ENCODE measurements around the gene PPM1A. TPM values are rescaled to one million over a fixed set of nuclear protein-coding genes. Genes with fewer than 3 reads are reported as not detected.

Gene PPM1A
- polyA plus RNA-seq, 3 donors, result 18.4 to 34.1 (median 21.5) TPM

GRCh38 chr14:60323199-60323896, 74.3 kb downstream of the PPM1A start:
- H3K36me3 Mint-ChIP-seq, result peaks cover 0 to 2% of the 10 kb centered on the region in 2 donors
- H2AFZ ChIP-seq (ENCODE audit: insufficient read depth, low read depth, low read length, poor library complexity, severe bottlenecking), result no peak overlapping the region
- H3K4me3 ChIP-seq (replicated peaks in 1 of 3; ENCODE audit: low read depth in 2 of 3, low read length in 3 of 3), result no peak overlapping the region
- no peak for DNase-seq
- H3K4me1 ChIP-seq (ENCODE audit: control insufficient read depth in 1 of 2, insufficient read depth in 2 of 2, low read length in 2 of 2), result peaks cover 8 to 10% of the 10 kb centered on the region in 2 donors
- peaks cover 0 to 10% of the 10 kb centered on the region in 2 donors for H3K9me3 ChIP-seq (replicated peaks in 1 of 2; ENCODE audit: control insufficient read depth in 1 of 2, insufficient read depth in 1 of 2, low read length in 2 of 2)
- intact Hi-C loops (cut with micrococcal nuclease), result no loop called here
- no peak overlapping the region for H3K27ac ChIP-seq (ENCODE audit: low read depth in 1 of 2, low read length in 2 of 2)
- H3K9ac ChIP-seq (ENCODE audit: insufficient read depth, low read length, poor library complexity, severe bottlenecking), result no peak overlapping the region
- no peak for TF ChIP-seq CTCF (IDR thresholded peaks at IDR 0.05)
- H3K4me3 Mint-ChIP-seq, result no peak overlapping the region
- no peaks in the 10 kb centered on the region for H4K20me1 ChIP-seq (ENCODE audit: insufficient read depth, low read length)
- H3K27me3 Mint-ChIP-seq (ENCODE audit: low read depth in 3 of 3), result peaks cover 16 to 27% (median 19%) of the 10 kb centered on the region in 3 donors
- H3K27me3 ChIP-seq (ENCODE audit: control insufficient read depth in 2 of 2, insufficient read depth in 2 of 2, low read length in 2 of 2), result peaks cover 9 to 19% of the 10 kb centered on the region in 2 donors
- no peak overlapping the region for H3K27ac Mint-ChIP-seq
- no peaks in the 10 kb centered on the region for H3K79me2 ChIP-seq (ENCODE audit: insufficient read depth, low read length)
- H3K9me3 Mint-ChIP-seq, result peaks cover 6 to 20% (median 11%) of the 10 kb centered on the region in 7 donors
- no peak overlapping the region for H3K4me2 ChIP-seq (replicated peaks; ENCODE audit: extremely low read depth, low read length, poor library complexity, severe bottlenecking)
- WGBS (ENCODE audit: insufficient coverage), result 94% methylated on average over 11 of the region's 14 CpGs
- peaks cover 11% of the 10 kb centered on the region for H3K4me1 Mint-ChIP-seq
- H3K36me3 ChIP-seq (replicated peaks in 1 of 2; ENCODE audit: control insufficient read depth in 1 of 2, insufficient read depth in 2 of 2, low read length in 2 of 2), result no peaks in the 10 kb centered on the region

GRCh38 chr14:60324837-60325236, 75.8 kb downstream of the PPM1A start:
- DNase-seq, result no peak
- H4K20me1 ChIP-seq (ENCODE audit: insufficient read depth, low read length), result no peaks in the 10 kb centered on the region
- peaks cover 8 to 10% of the 10 kb centered on the region in 2 donors for H3K4me1 ChIP-seq (ENCODE audit: control insufficient read depth in 1 of 2, insufficient read depth in 2 of 2, low read length in 2 of 2)
- no peaks in the 10 kb centered on the region for H3K79me2 ChIP-seq (ENCODE audit: insufficient read depth, low read length)
- H3K27ac ChIP-seq (ENCODE audit: low read depth in 1 of 2, low read length in 2 of 2), result no peak overlapping the region
- no peaks in the 10 kb centered on the region for H3K36me3 ChIP-seq (replicated peaks in 1 of 2; ENCODE audit: control insufficient read depth in 1 of 2, insufficient read depth in 2 of 2, low read length in 2 of 2)
- no peak overlapping the region for H3K9ac ChIP-seq (ENCODE audit: insufficient read depth, low read length, poor library complexity, severe bottlenecking)
- no peak overlapping the region for H2AFZ ChIP-seq (ENCODE audit: insufficient read depth, low read depth, low read length, poor library complexity, severe bottlenecking)
- TF ChIP-seq CTCF (IDR thresholded peaks at IDR 0.05), result no peak
- intact Hi-C loops (cut with micrococcal nuclease), result no loop called here
- H3K9me3 Mint-ChIP-seq, result peaks cover 7 to 17% (median 11%) of the 10 kb centered on the region in 7 donors
- H3K4me2 ChIP-seq (replicated peaks; ENCODE audit: extremely low read depth, low read length, poor library complexity, severe bottlenecking), result no peak overlapping the region
- H3K4me3 ChIP-seq (replicated peaks in 1 of 3; ENCODE audit: low read depth in 2 of 3, low read length in 3 of 3), result no peak overlapping the region
- H3K36me3 Mint-ChIP-seq, result peaks cover 0 to 2% of the 10 kb centered on the region in 2 donors
- no peak overlapping the region for H3K27ac Mint-ChIP-seq
- WGBS (ENCODE audit: insufficient coverage), result no CpG with 5 or more reads among the region's 2 CpGs
- H3K9me3 ChIP-seq (replicated peaks in 1 of 2; ENCODE audit: control insufficient read depth in 1 of 2, insufficient read depth in 1 of 2, low read length in 2 of 2), result peaks cover 0 to 9% of the 10 kb centered on the region in 2 donors
- no peak overlapping the region for H3K4me3 Mint-ChIP-seq
- peaks cover 15 to 27% of the 10 kb centered on the region in 2 donors for H3K27me3 ChIP-seq (ENCODE audit: control insufficient read depth in 2 of 2, insufficient read depth in 2 of 2, low read length in 2 of 2)
- H3K4me1 Mint-ChIP-seq, result peaks cover 13% of the 10 kb centered on the region
- H3K27me3 Mint-ChIP-seq (ENCODE audit: low read depth in 3 of 3), result peaks cover 22 to 35% (median 23%) of the 10 kb centered on the region in 3 donors

Data from CD14-positive monocyte (primary cell).